SK-N-SH (cell line): Measurements from ENCODE around the gene MAPK10. TPM values are rescaled to one million over a fixed set of nuclear protein-coding genes. Genes with fewer than 3 reads are reported as not detected.

ENCODE experiments used
- CTCF ChIA-PET: fragments of 300-600, 350-600 bp; formaldehyde crosslinking; extraction: SDS; loops from one replicate; lab custom pipeline; 2021; lab: Yijun Ruan, JAX
- POLR2A ChIA-PET: fragments of 350-600 bp; sonication (Branson Sonifier 250); formaldehyde crosslinking; extraction: SDS; loops from one replicate; lab custom pipeline; 2020; ENCODE audit warnings: antibody characterized with exemption, inconsistent platforms; lab: Yijun Ruan, JAX
- DNase-seq: peaks from one replicate; pipeline ENCODE4 v3.0.0; 2012
- H2AFZ ChIP-seq: fragments of 200-600 bp; sonication (generic); 2 replicates; pipeline ENCODE4 v1.8.1; 2016; ENCODE audit warnings: antibody characterized with exemption, mild to moderate bottlenecking, low read depth
- H3F3A ChIP-seq: fragments of 200-600 bp; sonication (generic); replicated peaks from 2 replicates; pipeline ENCODE3; 2016; ENCODE audit warnings: antibody characterized with exemption, mild to moderate bottlenecking; ENCODE audit not compliant: insufficient read depth
- H3K27ac ChIP-seq, 2 experiments: fragments of 200-500 bp in 1 of 2; fragments of 200-600 bp in 1 of 2; sonication (Bioruptor generic) in 1 of 2; sonication (generic), shearing (Covaris generic) in 1 of 2; 2 replicates each; pipeline versions ENCODE4 v1.5.1 to v1.6.1; 2014 to 2016; ENCODE audit warnings: low read depth in 2 of 2, inconsistent platforms in 1 of 2, low read length in 1 of 2, mild to moderate bottlenecking in 1 of 2, mixed read lengths in 1 of 2
- H3K27me3 ChIP-seq: fragments of 200-600 bp; sonication (generic), shearing (Covaris generic); 2 replicates; pipeline ENCODE4 v1.6.1; 2016; ENCODE audit warnings: mixed run types; ENCODE audit not compliant: insufficient read depth
- H3K36me3 ChIP-seq, 2 experiments: fragments of 200-500 bp in 1 of 2; fragments of 200-600 bp in 1 of 2; sonication (Bioruptor generic) in 1 of 2; sonication (generic) in 1 of 2; replicated peaks in 1 of 2; 2 replicates each; pipeline versions ENCODE3 to v1.5.1; 2014 to 2016; ENCODE audit warnings: low read length in 1 of 2, mild to moderate bottlenecking in 1 of 2; ENCODE audit not compliant: insufficient read depth in 2 of 2, control insufficient read depth in 1 of 2
- H3K4me1 ChIP-seq, 2 experiments: fragments of 200-500 bp in 1 of 2; fragments of 200-600 bp in 1 of 2; sonication (Bioruptor generic) in 1 of 2; sonication (generic), shearing (Covaris generic) in 1 of 2; 2 replicates each; pipeline versions ENCODE4 v1.5.1 to v1.6.1; 2014 to 2016; ENCODE audit warnings: low read depth in 1 of 2, low read length in 1 of 2, mixed run types in 1 of 2; ENCODE audit not compliant: insufficient read depth in 2 of 2, control insufficient read depth in 1 of 2
- H3K4me2 ChIP-seq: fragments of 200-600 bp; sonication (generic), shearing (Covaris generic); 2 replicates; pipeline ENCODE4 v1.6.1; 2017; ENCODE audit warnings: mixed run types
- H3K4me3 ChIP-seq, 2 experiments: fragments of 200-500 bp in 1 of 2; fragments of 200-600 bp in 1 of 2; sonication (Bioruptor generic) in 1 of 2; sonication (generic), shearing (Covaris generic) in 1 of 2; 2 replicates each; pipeline versions ENCODE4 v1.5.1 to v1.8.1; 2014 to 2016; ENCODE audit warnings: low read depth in 2 of 2, inconsistent platforms in 1 of 2, low read length in 1 of 2, mild to moderate bottlenecking in 1 of 2, mixed read lengths in 1 of 2, moderate library complexity in 1 of 2
- H3K79me2 ChIP-seq: fragments of 200-600 bp; sonication (generic); 2 replicates; pipeline ENCODE4 v1.8.1; 2017; ENCODE audit warnings: mild to moderate bottlenecking; ENCODE audit not compliant: insufficient read depth
- H3K9ac ChIP-seq: fragments of 200-600 bp; sonication (generic); 2 replicates; pipeline ENCODE4 v1.6.1; 2017; ENCODE audit warnings: mixed run types
- H3K9me2 ChIP-seq: fragments of 200-600 bp; sonication (generic); 2 replicates; pipeline ENCODE4 v1.6.1; 2017; ENCODE audit warnings: mixed run types
- H3K9me3 ChIP-seq: fragments of 200-600 bp; sonication (generic); 2 replicates; pipeline ENCODE4 v1.6.1; 2017; ENCODE audit warnings: mixed run types, mild to moderate bottlenecking, moderate library complexity
- H4K20me1 ChIP-seq: fragments of 200-600 bp; sonication (generic); 2 replicates; pipeline ENCODE4 v1.6.1; 2017; ENCODE audit warnings: mild to moderate bottlenecking, mixed run types; ENCODE audit not compliant: insufficient read depth
- EP300 ChIP-seq, 2 experiments: IDR thresholded peaks; 2 replicates each; pipeline versions ENCODE4 v1.4.0 to v1.6.1; 2012; ENCODE audit warnings: borderline replicate concordance in 1 of 2, low read depth in 1 of 2, low read length in 1 of 2
- FOSL2 ChIP-seq: IDR thresholded peaks from 2 replicates; pipeline ENCODE4 v1.4.0; 2012; ENCODE audit warnings: low read depth, mild to moderate bottlenecking, moderate library complexity, borderline replicate concordance
- FOXJ3 ChIP-seq: sonication (generic); formaldehyde crosslinking; IDR thresholded peaks from 2 replicates; pipeline ENCODE4 v1.5.1; 2020; ENCODE audit warnings: mild to moderate bottlenecking, missing genetic modification reagents
- FOXM1 ChIP-seq: IDR thresholded peaks from 2 replicates; pipeline ENCODE4 v1.4.0; 2012; ENCODE audit warnings: low read depth, mild to moderate bottlenecking
- GABPA ChIP-seq: IDR thresholded peaks from 2 replicates; pipeline ENCODE4 v1.4.0; 2012; ENCODE audit warnings: low read depth, mild to moderate bottlenecking
- GATA2 ChIP-seq: sonication (generic); formaldehyde crosslinking; IDR thresholded peaks from 2 replicates; pipeline ENCODE4 v1.5.0; 2020; ENCODE audit warnings: mild to moderate bottlenecking, missing genetic modification reagents
- JUND ChIP-seq: IDR thresholded peaks from 2 replicates; pipeline ENCODE4 v1.4.0; 2012
- MAX ChIP-seq: IDR thresholded peaks from 2 replicates; pipeline ENCODE4 v1.4.0; 2012; ENCODE audit warnings: low read depth
- MXI1 ChIP-seq: IDR thresholded peaks from 2 replicates; pipeline ENCODE4 v1.6.1; 2012; ENCODE audit warnings: mild to moderate bottlenecking, low read depth, low read length, improper control_type of control experiment
- NRF1 ChIP-seq: IDR thresholded peaks from 2 replicates; pipeline ENCODE4 v1.6.1; 2012; ENCODE audit warnings: low read depth, mild to moderate bottlenecking, low read length
- POLR2AphosphoS5 ChIP-seq: IDR thresholded peaks from 2 replicates; pipeline ENCODE4 v1.6.1; 2012; ENCODE audit warnings: low read depth, low read length
- RAD21 ChIP-seq: IDR thresholded peaks from 2 replicates; pipeline ENCODE4 v1.6.1; 2012; ENCODE audit warnings: mild to moderate bottlenecking, low read length
- RFX5 ChIP-seq: IDR thresholded peaks from 2 replicates; pipeline ENCODE4 v1.6.1; 2012; ENCODE audit warnings: mild to moderate bottlenecking, improper control_type of control experiment, low read length
- RXRA ChIP-seq: IDR thresholded peaks from 2 replicates; pipeline ENCODE4 v1.4.0; 2012; ENCODE audit warnings: low read depth, mild to moderate bottlenecking, borderline replicate concordance
- SMC3 ChIP-seq: IDR thresholded peaks from 2 replicates; pipeline ENCODE4 v1.6.1; 2012; ENCODE audit warnings: low read depth, low read length, improper control_type of control experiment
- TAF1 ChIP-seq: IDR thresholded peaks from 2 replicates; pipeline ENCODE4 v1.6.1; 2012; ENCODE audit warnings: low read depth, mild to moderate bottlenecking, low read length, moderate library complexity, borderline replicate concordance
- TCF12 ChIP-seq: IDR thresholded peaks from 2 replicates; pipeline ENCODE4 v1.4.0; 2012
- TEAD4 ChIP-seq: IDR thresholded peaks from 2 replicates; pipeline ENCODE4 v1.4.0; 2012; ENCODE audit warnings: mild to moderate bottlenecking, borderline replicate concordance; ENCODE audit not compliant: insufficient read depth
- YY1 ChIP-seq: IDR thresholded peaks from 2 replicates; pipeline ENCODE4 v1.4.0; 2012; ENCODE audit warnings: low read depth, mild to moderate bottlenecking
- WGBS: methylation state at CpG from one replicate; pipeline ENCODE4 v1.1.6; 2017; ENCODE audit warnings: low lambda C conversion rate; 5-methylcytosine and 5-hydroxymethylcytosine counted together
- polyA plus RNA-seq, 3 experiments: library from polyadenylated mRNA; depleted of rRNA; stranded (reverse); fragments of >200 nt; gene quantifications; 2 replicates each; pipeline ENCODE4 v1.2.3, GENCODE V29; 2012
- TF ChIP-seq, protein P1 (sequence below): fragments of 200-600 bp; sonication (generic); IDR thresholded peaks from 2 replicates; pipeline ENCODE4 v1.6.1; 2017; ENCODE audit warnings: antibody characterized with exemption, mild to moderate bottlenecking, moderate library complexity
- TF ChIP-seq, protein P2 (sequence below): fragments of 150-350 bp; IDR thresholded peaks from 2 replicates; pipeline ENCODE4 v1.6.1; 2017; ENCODE audit warnings: antibody characterized with exemption, low read length, low read depth, borderline replicate concordance
- TF ChIP-seq, protein P3 (sequence below): IDR thresholded peaks from 2 replicates; pipeline ENCODE4; 2012
- TF ChIP-seq, protein P4 (sequence below): fragments of 150-350 bp; IDR thresholded peaks from 2 replicates; pipeline ENCODE4 v1.6.1; 2016; ENCODE audit warnings: mild to moderate bottlenecking, low read depth, low read length
- TF ChIP-seq, protein P5 (sequence below): IDR thresholded peaks from 2 replicates; pipeline ENCODE4 v1.4.0; 2012; ENCODE audit warnings: low read depth, borderline replicate concordance

The MAPK10 gene
- polyA plus RNA-seq, 1 of the 3 experiments (the other 2 are of a cell fraction), result 8.1 TPM

DNA sequence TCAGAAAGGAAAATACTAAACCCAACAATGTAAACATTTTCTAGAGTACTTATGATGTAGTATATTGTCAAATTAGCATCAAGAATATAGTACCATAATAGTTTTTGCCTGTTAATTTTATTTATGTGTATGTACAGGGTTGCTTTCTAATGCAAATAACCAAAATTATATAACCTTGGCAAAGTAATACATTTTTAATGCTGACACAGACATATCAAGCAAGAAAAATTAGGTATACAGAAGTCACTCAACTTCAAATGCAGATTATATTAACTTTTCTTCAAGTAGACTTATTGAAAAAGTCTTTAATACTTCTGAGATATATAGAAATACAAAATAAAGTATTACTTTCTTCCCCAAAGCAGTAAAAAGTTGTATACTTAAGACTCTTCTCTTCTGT is 44.3 kb downstream of the MAPK10 start:
- Histone ChIP-seq H4K20me1 (no peaks in the 10 kb centered on the region), H3K79me2 (no peaks in the 10 kb centered on the region)

GRCh38 chr4:86313656-86314055 is 46.2 kb downstream of the MAPK10 start:
- TF ChIP-seq GATA2 (CRISPR knock-in tag) (no peak), FOXJ3 (CRISPR knock-in tag) (no peak), MXI1 (no peak), POLR2AphosphoS5 (no peak), JUND (no peak), YY1 (no peak), RXRA (no peak), TCF12 (no peak), SMC3 (no peak), GABPA (no peak), FOXM1 (no peak), RAD21 (no peak), EP300 (IDR thresholded peaks at IDR 0.05; ENCODE audit: borderline replicate concordance in 1 of 2, low read depth in 1 of 2, low read length in 1 of 2) (no peak), TAF1 (no peak), FOSL2 (no peak)
- TF ChIP-seq, protein P1, sequence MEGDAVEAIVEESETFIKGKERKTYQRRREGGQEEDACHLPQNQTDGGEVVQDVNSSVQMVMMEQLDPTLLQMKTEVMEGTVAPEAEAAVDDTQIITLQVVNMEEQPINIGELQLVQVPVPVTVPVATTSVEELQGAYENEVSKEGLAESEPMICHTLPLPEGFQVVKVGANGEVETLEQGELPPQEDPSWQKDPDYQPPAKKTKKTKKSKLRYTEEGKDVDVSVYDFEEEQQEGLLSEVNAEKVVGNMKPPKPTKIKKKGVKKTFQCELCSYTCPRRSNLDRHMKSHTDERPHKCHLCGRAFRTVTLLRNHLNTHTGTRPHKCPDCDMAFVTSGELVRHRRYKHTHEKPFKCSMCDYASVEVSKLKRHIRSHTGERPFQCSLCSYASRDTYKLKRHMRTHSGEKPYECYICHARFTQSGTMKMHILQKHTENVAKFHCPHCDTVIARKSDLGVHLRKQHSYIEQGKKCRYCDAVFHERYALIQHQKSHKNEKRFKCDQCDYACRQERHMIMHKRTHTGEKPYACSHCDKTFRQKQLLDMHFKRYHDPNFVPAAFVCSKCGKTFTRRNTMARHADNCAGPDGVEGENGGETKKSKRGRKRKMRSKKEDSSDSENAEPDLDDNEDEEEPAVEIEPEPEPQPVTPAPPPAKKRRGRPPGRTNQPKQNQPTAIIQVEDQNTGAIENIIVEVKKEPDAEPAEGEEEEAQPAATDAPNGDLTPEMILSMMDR, result no peak
- TF ChIP-seq, protein P2, sequence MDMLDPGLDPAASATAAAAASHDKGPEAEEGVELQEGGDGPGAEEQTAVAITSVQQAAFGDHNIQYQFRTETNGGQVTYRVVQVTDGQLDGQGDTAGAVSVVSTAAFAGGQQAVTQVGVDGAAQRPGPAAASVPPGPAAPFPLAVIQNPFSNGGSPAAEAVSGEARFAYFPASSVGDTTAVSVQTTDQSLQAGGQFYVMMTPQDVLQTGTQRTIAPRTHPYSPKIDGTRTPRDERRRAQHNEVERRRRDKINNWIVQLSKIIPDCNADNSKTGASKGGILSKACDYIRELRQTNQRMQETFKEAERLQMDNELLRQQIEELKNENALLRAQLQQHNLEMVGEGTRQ, result no peak
- TF ChIP-seq, protein P3, sequence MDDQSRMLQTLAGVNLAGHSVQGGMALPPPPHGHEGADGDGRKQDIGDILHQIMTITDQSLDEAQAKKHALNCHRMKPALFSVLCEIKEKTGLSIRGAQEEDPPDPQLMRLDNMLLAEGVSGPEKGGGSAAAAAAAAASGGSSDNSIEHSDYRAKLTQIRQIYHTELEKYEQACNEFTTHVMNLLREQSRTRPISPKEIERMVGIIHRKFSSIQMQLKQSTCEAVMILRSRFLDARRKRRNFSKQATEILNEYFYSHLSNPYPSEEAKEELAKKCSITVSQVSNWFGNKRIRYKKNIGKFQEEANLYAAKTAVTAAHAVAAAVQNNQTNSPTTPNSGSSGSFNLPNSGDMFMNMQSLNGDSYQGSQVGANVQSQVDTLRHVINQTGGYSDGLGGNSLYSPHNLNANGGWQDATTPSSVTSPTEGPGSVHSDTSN, result no peak
- TF ChIP-seq, protein P4, sequence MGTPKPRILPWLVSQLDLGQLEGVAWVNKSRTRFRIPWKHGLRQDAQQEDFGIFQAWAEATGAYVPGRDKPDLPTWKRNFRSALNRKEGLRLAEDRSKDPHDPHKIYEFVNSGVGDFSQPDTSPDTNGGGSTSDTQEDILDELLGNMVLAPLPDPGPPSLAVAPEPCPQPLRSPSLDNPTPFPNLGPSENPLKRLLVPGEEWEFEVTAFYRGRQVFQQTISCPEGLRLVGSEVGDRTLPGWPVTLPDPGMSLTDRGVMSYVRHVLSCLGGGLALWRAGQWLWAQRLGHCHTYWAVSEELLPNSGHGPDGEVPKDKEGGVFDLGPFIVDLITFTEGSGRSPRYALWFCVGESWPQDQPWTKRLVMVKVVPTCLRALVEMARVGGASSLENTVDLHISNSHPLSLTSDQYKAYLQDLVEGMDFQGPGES, result no peak
- TF ChIP-seq, protein P5, sequence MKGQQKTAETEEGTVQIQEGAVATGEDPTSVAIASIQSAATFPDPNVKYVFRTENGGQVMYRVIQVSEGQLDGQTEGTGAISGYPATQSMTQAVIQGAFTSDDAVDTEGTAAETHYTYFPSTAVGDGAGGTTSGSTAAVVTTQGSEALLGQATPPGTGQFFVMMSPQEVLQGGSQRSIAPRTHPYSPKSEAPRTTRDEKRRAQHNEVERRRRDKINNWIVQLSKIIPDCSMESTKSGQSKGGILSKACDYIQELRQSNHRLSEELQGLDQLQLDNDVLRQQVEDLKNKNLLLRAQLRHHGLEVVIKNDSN, result no peak
- H4K20me1 ChIP-seq, result no peaks in the 10 kb centered on the region
- no peak overlapping the region for H3K9ac ChIP-seq
- no peaks in the 10 kb centered on the region for H3K9me2 ChIP-seq
- ChIA-PET POLR2A (no interaction called here), CTCF (interaction anchor here (0.6 kb wide), 1 partner anchor 20 kb away, joined by 3 read pairs; no protein-coding TSS in a partner anchor)
- WGBS, result 25% methylated on average over 1 of the region's 1 CpG
- H3K4me2 ChIP-seq, result no peak overlapping the region
- H3K79me2 ChIP-seq, result no peaks in the 10 kb centered on the region
- H2AFZ ChIP-seq, result no peak overlapping the region
- DNase-seq, result no peak
- H3K27me3 ChIP-seq, result no peaks in the 10 kb centered on the region
- no peak overlapping the region for H3K4me3 ChIP-seq
- no peaks in the 10 kb centered on the region for H3F3A ChIP-seq
- H3K27ac ChIP-seq, result no peak overlapping the region
- H3K9me3 ChIP-seq, result no peaks in the 10 kb centered on the region
- H3K36me3 ChIP-seq, result no peaks in the 10 kb centered on the region
- peaks cover 0 to 3% of the 10 kb centered on the region in 2 experiments; a peak in 1 of 4 replicates for H3K4me1 ChIP-seq

More for the DNA sequence above, 44.3 kb downstream of the MAPK10 start:
- H3K4me1 ChIP-seq, result no peaks in the 10 kb centered on the region
- H3K27me3 ChIP-seq, result no peaks in the 10 kb centered on the region
- no peaks in the 10 kb centered on the region for H3F3A ChIP-seq
- DNase-seq, result no peak
- TF ChIP-seq NRF1 (no peak), MAX (no peak), POLR2AphosphoS5 (no peak), RFX5 (no peak), YY1 (no peak), SMC3 (no peak), TEAD4 (no peak)
- H3K27ac ChIP-seq, result no peak overlapping the region
- H3K4me2 ChIP-seq, result no peak overlapping the region
- H3K9me3 ChIP-seq, result no peaks in the 10 kb centered on the region
- no peaks in the 10 kb centered on the region for H3K36me3 ChIP-seq
- POLR2A ChIA-PET, result no interaction called here
- no peak overlapping the region for H2AFZ ChIP-seq
- CTCF ChIA-PET, result no interaction called here
- no peak overlapping the region for H3K9ac ChIP-seq
- no peaks in the 10 kb centered on the region for H3K9me2 ChIP-seq
- no peak overlapping the region for H3K4me3 ChIP-seq
